OCI-LY3 (cell line): ENCODE data around the gene DELE1.
A peak's percentile ranks its signal among the peaks of the same experiment; 100 is the strongest.

Experiments
- CTCF ChIP-seq: fragments of 200-600, 300-600 bp; sonication (generic); IDR thresholded peaks from 2 replicates; pipeline ENCODE4 v1.5.1; 2014; ENCODE audit warnings: antibody characterized with exemption, low read length, low read depth
- EZH2phosphoT487 ChIP-seq: fragments of 200-600 bp; shearing (Covaris generic); IDR thresholded peaks from 2 replicates; pipeline ENCODE4 v1.6.1; 2018; ENCODE audit warnings: antibody characterized with exemption, mixed run types, low read depth

- TF ChIP-seq CTCF = peak; percentile 62
- no peak for TF ChIP-seq EZH2phosphoT487
Observed at GRCh38 chr5:141968914-141969608, 45.4 kb downstream of the DELE1 start, which contains the start of gene RNF14.
